GM21367 (cell line): Measurements from ENCODE around the gene BCKDK.

ENCODE experiments used
- ATAC-seq: cut with Tn5 transposase; IDR thresholded peaks from one replicate; pipeline ENCODE4 v1.9.1; 2021; ENCODE audit not compliant: unreplicated experiment

Gene BCKDK

DNA sequence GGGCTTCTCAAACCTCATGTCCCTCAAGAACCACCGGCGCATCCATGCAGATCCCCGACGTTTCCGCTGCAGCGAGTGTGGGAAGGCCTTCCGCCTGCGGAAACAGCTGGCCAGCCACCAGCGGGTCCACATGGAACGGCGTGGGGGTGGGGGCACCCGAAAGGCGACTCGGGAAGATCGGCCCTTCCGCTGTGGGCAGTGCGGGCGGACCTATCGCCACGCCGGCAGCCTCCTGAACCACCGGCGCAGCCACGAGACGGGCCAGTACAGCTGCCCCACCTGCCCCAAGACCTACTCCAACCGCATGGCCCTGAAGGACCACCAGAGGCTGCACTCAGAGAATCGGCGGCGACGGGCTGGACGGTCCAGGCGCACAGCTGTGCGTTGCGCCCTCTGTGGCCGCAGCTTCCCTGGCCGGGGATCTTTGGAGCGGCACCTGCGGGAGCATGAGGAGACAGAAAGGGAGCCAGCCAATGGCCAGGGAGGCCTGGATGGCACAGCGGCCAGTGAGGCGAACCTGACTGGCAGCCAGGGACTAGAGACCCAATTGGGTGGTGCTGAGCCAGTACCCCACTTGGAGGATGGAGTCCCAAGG lies 28.1 kb upstream of the BCKDK start:
- no peak for ATAC-seq

DNA sequence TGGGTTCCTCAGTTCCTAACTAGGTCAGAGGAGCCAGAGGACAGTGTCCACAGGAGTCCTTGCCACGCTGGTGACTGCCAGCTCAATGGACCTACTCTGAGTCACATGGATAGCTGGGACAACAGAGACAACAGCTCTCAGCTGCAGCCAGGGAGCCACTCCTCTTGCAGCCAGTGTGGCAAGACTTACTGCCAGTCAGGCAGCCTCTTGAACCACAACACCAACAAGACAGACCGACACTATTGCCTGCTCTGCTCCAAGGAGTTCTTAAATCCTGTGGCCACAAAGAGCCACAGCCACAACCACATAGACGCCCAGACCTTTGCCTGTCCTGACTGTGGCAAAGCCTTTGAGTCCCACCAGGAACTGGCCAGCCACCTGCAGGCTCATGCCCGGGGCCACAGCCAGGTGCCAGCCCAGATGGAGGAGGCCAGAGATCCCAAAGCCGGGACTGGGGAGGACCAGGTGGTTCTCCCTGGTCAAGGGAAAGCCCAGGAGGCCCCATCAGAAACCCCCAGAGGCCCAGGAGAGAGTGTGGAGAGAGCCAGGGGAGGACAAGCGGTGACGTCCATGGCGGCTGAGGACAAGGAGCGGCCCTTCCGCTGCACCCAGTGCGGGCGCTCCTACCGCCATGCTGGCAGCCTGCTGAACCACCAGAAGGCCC lies 27.3 kb upstream of the BCKDK start:
- ATAC-seq: no peak

DNA sequence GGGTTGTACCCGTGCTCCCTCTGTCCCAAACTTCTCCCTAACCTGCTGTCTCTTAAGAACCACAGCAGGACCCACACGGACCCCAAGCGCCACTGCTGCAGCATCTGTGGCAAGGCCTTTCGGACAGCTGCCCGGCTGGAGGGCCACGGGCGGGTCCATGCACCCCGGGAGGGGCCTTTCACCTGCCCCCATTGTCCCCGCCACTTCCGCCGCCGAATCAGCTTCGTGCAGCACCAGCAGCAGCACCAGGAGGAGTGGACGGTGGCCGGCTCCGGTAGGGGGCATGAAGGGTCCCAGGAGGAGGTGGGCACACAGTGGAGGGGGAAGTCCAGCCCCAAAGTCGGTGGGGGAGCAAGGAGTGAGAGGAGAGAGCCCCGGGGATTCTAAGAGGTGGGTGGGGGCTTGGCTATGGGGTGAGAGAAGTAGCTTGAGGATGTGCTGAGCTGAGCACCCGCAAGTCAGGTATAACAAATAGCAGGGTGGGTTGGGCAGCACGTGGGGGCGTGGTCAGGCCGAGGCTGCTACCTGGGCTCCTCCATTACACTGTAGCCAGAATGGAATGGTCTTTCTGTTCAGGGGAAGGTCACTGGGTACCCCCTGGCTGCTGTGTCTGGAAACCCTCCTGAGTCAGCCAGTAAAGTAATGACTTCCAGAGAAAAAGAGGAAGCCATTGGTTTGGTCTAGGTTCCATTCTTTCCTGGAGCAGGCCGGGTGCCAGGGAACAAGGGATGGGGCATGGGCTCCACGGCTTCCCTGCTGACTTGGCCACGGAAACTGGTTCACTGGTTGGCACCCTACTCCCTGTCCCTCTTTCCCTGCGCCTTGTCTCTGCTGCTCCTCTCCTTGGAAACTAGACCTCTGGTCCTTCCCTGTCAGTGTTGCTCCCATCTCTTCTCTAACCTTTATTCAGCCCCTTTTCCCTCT lies 26.5 kb upstream of the BCKDK start:
- ATAC-seq: no peak

DNA sequence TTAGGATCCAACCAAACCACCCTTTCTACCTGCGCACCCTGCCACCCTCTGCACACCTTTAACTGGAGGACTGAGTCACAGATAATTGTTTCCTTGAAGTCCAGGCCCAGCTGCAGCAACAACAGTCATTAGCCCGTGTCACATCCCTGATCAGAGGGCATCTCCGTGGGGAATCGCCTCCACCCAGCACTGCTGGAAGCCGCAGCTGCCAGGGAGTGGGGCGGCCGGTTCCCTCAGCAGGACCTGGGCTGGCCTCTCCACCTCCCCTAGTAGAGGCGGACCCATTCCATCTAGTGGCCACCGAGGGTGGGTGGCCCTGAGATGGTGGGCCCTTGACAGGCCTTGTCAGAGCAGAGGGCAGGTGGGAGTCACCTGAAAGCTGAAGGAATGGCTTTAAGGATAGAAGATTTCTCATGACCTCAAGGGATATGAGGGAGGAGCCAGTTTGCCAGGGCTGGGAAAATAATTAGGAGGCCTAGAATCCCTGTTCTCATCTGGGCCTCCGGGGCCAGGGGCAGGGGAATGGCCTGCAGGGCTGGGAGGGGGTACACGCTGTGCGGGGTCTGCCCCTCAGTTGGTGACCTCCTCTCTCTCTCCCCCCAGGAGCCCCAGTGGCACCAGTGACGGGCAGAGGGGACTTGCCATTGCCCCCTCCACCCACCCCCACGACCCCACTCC lies 25.7 kb upstream of the BCKDK start:
- ATAC-seq: no peak

DNA sequence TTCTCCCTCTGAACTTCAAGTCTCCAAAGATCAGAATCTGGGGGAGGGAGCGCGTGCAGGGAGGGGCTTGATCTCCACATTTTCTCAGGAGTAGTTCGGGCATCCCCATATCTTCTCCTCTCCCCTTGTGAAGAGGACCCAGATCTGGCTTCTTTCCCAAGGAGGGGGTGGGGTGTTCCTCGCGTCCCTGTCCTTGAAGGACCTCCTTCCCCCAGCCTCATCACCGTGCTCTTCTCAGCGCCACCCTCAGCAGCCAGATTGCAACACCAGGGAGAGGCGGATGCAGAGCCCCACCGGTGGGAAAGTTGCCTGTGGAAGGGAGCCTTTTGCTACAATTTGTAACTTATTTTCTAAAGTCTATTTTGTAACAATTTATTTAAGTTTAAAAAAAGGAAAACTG lies 25.1 kb upstream of the BCKDK start:
- ATAC-seq: no peak

DNA sequence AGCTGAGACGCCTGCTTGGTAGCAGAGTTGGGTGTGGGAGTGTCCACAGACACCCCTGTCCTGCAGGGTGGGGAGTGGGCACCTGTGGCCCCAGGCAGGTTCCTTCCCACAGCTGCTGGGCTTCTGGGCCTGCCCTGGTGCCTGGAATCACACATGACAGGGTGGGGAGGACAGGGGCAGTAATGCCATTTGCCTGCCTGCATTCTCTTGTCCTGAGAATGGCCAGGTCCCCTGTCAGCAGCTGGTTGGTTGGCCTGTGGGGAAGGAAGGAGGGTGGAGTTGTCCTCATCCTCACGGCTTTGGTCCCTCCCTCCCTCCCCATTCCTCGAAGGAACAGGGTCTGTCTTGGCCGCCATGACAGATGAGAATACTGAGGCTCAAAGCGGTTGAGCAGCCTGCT lies 24.6 kb upstream of the BCKDK start:
- ATAC-seq: no peak

DNA sequence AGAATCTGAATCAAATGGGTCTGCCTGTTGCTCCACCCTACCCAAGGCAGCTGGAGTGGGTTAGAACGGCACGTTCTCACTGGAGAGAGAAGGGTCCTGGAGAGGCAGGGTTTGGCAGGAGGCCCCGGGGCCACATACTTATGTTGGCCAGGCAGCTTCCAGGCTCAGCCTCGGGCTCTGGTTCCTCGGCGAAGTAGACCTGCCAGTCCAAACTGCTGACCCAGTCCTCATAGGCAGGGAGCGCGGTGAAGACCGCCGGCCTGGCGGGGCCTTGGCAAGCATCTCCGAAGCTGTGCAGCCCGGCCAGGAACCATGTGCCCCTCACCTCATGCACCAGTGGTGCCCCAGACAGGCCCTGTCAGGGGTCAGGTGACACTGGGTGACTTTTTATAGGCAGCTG lies 24.2 kb upstream of the BCKDK start:
- no peak for ATAC-seq

DNA sequence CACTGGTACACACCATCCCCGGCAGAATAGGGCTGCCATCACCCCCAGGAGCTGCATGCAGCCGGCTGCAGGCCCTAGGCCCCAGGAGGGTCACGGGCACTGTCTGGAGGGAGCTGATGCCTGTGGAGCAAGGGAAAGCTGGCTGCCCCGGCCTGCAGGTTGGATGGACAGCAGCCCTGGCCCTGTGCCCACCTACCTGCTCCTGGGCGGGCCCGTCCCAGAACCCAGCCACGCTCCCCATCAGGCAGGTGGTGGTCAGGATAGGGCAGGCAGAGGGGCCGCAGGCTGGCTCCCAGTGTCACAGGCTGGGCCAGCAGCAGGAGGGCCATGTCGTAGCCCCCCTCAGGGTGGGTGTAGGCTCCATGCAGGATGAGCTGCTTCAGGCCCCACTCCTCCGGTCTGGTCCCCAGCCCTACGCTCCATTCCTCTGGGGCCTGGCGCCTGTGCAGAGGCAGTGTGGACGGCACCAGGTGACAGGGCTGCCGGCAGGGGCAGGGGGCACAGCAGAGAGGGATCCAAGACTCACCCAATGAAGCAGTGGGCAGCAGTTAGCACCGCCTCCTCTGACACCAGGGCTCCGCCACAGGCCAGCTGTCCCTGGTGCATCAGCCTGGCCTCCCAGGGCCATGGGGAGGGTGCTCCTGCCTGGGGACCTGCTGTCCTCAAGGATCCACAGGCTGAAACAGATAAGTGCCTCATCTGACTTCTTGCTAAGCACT lies 23.4 kb upstream of the BCKDK start:
- ATAC-seq: no peak

DNA sequence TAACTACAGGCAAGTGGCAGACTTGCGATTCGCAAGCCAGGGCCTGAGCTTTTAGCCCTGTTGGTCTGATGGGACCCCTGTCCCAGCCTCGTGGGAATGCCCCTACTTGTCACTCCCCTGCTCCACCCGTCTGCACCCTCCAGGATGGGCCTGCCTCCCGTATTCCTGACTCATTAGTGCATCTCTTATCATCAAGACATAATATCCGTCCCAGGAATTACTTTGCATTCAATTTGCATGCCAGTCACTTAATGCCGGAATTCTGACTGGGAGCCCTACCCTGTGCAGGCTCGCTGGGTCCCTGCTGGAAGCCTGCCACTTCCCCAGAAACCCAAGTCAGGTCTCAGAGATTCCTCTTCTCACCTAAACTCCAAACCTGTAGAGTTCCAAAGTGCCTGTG lies 22.8 kb upstream of the BCKDK start:
- ATAC-seq: no peak

DNA sequence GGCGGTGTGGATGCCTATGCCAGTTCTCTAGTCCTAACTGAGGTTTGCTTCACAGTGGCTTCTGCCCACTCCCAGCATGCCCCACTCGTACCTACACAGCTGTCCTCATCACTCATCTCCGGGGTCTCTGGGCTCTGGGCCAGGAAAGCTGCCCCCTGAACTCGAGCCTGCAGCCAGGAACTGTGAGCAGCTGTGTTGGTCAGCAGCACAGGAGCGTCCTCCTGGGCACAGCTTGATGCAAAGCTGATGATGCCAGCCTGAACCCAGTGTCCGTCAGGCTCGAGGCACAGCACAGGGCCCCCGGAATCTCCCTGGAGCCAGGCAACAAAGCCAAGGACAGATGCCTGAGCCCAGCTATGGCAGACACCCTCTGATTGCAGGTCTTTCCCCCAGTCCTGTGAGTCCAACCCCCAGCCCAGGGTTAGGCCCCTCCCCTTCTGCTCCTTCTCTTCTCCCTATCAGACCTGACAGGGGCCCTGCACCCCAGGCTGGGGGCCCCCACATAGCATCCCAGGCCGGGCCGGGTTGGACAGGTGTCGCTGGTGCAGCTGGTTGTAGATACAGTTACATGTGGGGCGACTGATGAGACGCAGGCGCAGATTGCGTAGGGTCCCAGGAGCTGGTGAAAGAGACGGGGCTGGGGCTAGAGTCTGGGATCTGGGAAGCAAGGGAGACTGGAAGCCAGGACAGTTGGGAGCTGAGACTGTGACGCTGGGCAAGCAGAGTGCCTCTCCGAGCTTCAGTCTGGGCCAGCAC lies 22.1 kb upstream of the BCKDK start:
- ATAC-seq: no peak

DNA sequence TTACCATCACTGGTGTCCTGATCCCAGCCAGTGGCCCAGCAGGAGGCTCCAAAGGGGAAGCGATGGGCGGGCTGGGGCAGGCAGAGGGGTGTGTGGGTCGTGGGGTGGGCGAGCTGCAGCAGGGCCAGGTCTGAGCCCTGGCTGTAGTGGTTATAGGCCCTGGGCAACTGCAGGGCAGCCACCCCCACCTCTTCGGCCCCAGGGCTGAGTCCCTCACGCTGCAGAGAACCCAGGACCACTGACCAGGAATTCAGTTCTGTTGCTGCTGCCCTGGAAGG lies 21.6 kb upstream of the BCKDK start:
- ATAC-seq: no peak

DNA sequence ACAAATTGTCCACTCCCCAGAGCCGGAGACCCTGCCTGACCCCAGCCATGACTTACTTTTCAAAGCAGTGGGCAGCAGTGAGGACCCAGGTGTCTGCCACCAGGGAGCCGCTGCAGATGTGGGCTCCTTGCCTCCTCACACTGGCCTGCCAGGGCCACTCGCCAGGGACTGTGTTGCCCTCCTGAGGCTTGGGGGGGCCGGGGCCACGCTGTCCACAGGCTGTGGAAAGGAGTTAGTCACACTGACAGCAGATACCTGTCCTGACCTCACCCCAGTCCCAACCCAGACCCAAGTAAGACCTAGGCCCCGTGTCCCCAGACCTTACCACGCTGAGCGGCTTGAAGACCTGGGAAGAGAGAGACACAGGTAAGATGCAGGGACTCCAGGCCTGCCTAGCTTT lies 20.7 kb upstream of the BCKDK start:
- no peak for ATAC-seq

DNA sequence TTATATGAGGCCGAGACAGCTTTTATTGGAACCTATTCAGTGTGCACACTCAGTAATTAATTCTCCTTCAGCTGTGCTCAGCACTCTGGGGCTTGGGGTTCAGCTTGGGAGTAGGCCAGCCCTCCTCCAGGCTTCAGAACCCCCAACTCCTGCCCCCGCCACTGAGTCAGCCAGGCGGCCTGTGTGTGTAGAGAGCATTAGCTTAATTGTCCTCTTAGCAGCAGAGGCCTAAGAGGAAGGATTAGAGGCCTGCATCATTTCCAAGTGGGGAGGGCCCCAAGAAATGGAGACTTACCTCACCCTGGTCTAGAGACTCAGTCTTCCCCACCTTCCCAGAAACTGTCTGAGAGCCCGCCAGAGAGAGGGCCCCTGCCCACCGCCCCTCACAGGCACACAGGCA lies 20.2 kb upstream of the BCKDK start:
- ATAC-seq: no peak

DNA sequence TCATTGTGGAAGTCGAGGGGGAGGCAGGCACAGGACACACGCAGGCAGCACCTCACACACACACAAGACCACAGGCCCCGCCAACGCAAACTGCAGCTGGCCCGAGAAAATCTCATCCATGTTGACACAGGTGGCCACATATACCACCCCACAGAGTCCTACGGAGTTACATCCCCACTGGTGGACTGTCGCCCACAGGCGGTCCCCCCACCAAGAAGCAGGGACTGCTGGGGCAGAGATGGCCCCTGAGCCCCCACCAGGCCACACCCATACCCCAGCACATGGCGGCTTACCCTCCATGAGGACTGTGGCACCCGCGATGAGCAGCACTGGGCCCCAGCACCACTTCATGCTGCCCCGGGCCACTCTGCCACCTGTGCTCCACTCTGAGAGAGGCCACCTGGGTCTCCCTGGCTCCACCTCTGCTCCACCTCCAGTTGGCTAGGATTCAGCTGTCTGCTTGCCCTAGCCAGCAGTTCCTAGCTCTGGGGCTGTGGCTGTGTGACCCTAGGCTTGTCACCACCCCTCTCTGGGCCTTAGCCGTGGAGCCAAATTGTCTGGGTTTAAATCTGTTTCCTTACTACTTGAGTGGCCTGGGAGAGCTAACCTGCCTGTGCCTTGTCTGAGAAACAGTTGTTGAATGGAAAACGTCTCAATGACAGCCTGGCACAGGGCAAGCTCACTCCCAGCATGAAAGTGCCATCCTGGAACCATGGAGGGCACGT lies 19.6 kb upstream of the BCKDK start, which contains the start of gene PRSS53:
TSS of gene PRSS53 (minus strand) at position 485 of the 725 bp plus-strand sequence. CDS start at position 351, 134 bp downstream.
- ATAC-seq: no peak

DNA sequence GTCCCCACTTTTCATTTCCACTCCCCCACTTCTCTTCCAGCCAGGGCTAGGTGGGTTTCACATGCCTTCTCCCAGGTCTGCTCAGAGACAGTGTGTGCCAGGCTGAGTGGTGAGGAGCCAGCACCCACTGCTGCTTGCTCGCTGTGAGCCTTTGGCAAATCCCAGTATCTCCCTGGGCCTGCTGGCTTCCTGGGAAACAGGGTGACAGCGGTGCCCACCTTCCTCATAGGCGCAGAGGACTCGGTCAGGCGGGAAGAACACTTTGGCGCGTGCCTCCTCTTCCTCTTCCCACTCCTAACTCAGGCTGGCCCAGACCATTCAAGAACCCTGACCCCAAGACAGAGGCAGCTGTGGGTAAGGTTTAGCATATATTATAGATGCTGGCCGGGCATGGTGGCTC lies 19.0 kb upstream of the BCKDK start:
- no peak for ATAC-seq

DNA sequence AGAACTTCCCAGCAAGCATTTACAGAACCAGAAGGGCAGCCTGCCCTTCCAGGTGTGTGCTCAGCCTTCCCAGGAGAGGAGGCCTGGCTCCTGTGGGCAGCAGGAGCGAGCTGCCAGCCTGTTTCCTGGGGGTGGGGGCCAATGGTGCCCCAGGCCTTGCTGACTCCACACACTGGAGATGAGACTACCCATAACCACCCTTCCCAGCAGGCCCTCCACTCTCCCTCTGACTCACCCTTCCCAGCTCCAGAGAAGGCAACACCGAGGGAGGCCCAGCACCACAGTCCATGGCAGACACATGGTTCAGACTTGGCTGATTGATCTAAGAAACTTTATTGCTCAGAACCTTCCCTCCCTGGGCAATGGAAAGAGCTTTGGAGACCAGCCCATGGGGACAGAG lies 17.6 kb upstream of the BCKDK start:
- no peak for ATAC-seq

DNA sequence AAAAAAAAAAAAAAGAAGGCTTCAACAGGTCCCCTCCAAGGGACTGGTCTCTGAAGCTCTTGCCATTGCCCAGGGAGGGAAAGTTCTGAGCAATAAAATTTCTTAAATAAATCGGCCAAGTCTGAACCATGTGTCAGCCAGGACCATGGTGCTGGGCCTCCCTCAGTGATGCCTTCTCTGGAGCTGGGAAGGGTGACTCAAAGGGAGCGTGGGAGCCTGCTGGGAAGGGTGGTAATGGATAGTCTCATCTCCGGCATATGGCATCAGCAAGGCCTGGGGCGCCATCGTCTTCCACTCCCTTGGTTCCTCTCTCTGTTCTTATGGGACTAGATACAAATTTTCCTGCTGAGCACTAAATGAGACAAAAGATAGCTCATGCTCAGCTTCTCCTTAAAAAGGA lies 15.9 kb upstream of the BCKDK start:
- no peak for ATAC-seq

DNA sequence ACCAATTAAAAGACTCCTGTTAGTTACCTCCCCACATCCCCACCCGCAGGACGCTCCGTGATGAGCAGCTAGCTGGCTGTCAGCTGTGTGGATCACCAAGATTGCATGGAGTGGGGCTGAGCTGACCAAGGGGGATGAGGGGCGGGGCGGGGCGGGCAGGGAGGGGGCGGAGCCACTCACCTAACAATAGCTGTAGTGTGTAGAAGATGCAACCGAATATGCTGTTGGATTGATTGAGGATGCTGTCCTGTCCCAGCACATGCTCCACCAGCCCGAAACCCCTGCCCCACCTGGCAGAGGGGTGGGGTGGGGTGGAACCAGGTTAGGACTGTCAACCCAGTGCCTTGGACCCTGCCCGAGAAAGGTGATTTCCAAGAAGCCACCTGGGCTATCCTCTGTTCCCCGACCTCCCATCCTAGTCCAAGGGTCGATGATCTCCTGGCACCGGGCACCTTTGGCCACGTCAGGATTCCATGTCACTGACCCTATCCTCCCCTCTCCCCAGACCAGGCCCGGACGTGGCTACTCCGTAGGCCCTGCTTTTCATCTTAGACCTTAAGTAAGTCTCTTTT lies 15.0 kb upstream of the BCKDK start:
- ATAC-seq: no peak

DNA sequence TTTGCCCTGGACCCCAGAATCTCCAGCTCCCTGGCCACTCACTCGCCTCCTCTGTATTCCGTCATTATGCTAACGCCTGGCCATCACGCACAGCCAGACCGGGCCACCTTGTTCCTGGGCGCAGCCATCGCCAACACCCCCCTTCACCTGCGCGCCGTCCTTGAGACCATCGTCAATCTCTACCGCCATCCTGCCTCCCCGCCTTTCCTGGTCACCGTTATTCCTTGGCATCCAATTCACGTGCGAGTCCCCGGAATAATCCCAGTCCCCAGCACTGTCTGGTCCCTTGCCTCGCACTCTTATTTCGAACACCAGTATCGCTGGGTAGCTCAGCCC lies 14.1 kb upstream of the BCKDK start:
- ATAC-seq: no peak
